NCI-H774 (cell line): Measurements from ENCODE around the gene PLBD2.

ENCODE experiments used
- DNase-seq: peaks from one replicate; lab custom pipeline; 2025; lab: John Stamatoyannopoulos, UW

The PLBD2 gene

GRCh38 chr12:113393749-113394148 lies 35.4 kb downstream of the PLBD2 start:
- no peak for DNase-seq

- DNase-seq: no peak
Observed at GRCh38 chr12:113395119-113395518, 36.7 kb downstream of the PLBD2 start.

- DNase-seq: no peak
Observed at GRCh38 chr12:113396200-113396599, 37.8 kb downstream of the PLBD2 start.

- DNase-seq: no peak
Observed at GRCh38 chr12:113396828-113397496, 38.6 kb downstream of the PLBD2 start.

GRCh38 chr12:113397497-113398197 lies 39.3 kb downstream of the PLBD2 start:
- no peak for DNase-seq

GRCh38 chr12:113398346-113399290 lies 40.2 kb downstream of the PLBD2 start:
- DNase-seq: no peak

GRCh38 chr12:113399490-113399889 lies 41.1 kb downstream of the PLBD2 start:
- DNase-seq: no peak

- DNase-seq: no peak
Observed at GRCh38 chr12:113400362-113400761, 42.0 kb downstream of the PLBD2 start.

- no peak for DNase-seq
Observed at GRCh38 chr12:113401066-113402000, 42.9 kb downstream of the PLBD2 start.

- DNase-seq: no peak
Observed at GRCh38 chr12:113402586-113403260, 44.3 kb downstream of the PLBD2 start.

- no peak for DNase-seq
Observed at GRCh38 chr12:113403435-113404415, 45.3 kb downstream of the PLBD2 start, which contains the start of gene SDS. Gene SDS, minus strand, starts transcription at chr12:113403887. Its CDS starts 4,179 bp downstream, at chr12:113399708.

GRCh38 chr12:113405694-113406093 lies 47.3 kb downstream of the PLBD2 start:
- no peak for DNase-seq

- DNase-seq: no peak
Observed at GRCh38 chr12:113407931-113408600, 49.7 kb downstream of the PLBD2 start.

GRCh38 chr12:113408756-113409298 lies 50.4 kb downstream of the PLBD2 start:
- no peak for DNase-seq

- DNase-seq: no peak
Observed at GRCh38 chr12:113409462-113410124, 51.2 kb downstream of the PLBD2 start.

GRCh38 chr12:113413488-113413939 lies 55.1 kb downstream of the PLBD2 start:
- DNase-seq: no peak

- DNase-seq: no peak
Observed at GRCh38 chr12:113414519-113415038, 56.2 kb downstream of the PLBD2 start.
